GM19240 (cell line): Measurements from ENCODE around the gene ZNF646.
"Not testable (repeated sequence)": the region's sequence is repeated elsewhere in the genome, so short reads cannot be mapped to it uniquely, and the experiment has no call there.

Experiments
- DNase-seq: peaks from one replicate; pipeline ENCODE4 v3.0.0; 2011; ENCODE audit warnings: low spot score; ENCODE audit not compliant: insufficient read length

ZNF646 gene

DNA sequence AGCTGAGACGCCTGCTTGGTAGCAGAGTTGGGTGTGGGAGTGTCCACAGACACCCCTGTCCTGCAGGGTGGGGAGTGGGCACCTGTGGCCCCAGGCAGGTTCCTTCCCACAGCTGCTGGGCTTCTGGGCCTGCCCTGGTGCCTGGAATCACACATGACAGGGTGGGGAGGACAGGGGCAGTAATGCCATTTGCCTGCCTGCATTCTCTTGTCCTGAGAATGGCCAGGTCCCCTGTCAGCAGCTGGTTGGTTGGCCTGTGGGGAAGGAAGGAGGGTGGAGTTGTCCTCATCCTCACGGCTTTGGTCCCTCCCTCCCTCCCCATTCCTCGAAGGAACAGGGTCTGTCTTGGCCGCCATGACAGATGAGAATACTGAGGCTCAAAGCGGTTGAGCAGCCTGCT, 9.3 kb downstream of the ZNF646 start:
- no peak for DNase-seq

DNA sequence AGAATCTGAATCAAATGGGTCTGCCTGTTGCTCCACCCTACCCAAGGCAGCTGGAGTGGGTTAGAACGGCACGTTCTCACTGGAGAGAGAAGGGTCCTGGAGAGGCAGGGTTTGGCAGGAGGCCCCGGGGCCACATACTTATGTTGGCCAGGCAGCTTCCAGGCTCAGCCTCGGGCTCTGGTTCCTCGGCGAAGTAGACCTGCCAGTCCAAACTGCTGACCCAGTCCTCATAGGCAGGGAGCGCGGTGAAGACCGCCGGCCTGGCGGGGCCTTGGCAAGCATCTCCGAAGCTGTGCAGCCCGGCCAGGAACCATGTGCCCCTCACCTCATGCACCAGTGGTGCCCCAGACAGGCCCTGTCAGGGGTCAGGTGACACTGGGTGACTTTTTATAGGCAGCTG, 9.8 kb downstream of the ZNF646 start:
- DNase-seq, result no peak

DNA sequence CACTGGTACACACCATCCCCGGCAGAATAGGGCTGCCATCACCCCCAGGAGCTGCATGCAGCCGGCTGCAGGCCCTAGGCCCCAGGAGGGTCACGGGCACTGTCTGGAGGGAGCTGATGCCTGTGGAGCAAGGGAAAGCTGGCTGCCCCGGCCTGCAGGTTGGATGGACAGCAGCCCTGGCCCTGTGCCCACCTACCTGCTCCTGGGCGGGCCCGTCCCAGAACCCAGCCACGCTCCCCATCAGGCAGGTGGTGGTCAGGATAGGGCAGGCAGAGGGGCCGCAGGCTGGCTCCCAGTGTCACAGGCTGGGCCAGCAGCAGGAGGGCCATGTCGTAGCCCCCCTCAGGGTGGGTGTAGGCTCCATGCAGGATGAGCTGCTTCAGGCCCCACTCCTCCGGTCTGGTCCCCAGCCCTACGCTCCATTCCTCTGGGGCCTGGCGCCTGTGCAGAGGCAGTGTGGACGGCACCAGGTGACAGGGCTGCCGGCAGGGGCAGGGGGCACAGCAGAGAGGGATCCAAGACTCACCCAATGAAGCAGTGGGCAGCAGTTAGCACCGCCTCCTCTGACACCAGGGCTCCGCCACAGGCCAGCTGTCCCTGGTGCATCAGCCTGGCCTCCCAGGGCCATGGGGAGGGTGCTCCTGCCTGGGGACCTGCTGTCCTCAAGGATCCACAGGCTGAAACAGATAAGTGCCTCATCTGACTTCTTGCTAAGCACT, 10.5 kb downstream of the ZNF646 start:
- no peak for DNase-seq

GRCh38 chr16:31085411-31085810, 11.2 kb downstream of the ZNF646 start:
- no peak for DNase-seq

- DNase-seq, result no peak
Observed at GRCh38 chr16:31085873-31086628, 11.8 kb downstream of the ZNF646 start.

DNA sequence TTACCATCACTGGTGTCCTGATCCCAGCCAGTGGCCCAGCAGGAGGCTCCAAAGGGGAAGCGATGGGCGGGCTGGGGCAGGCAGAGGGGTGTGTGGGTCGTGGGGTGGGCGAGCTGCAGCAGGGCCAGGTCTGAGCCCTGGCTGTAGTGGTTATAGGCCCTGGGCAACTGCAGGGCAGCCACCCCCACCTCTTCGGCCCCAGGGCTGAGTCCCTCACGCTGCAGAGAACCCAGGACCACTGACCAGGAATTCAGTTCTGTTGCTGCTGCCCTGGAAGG, 12.3 kb downstream of the ZNF646 start:
- no peak for DNase-seq

- DNase-seq, result no peak
Observed at GRCh38 chr16:31087481-31087880, 13.3 kb downstream of the ZNF646 start.

DNA sequence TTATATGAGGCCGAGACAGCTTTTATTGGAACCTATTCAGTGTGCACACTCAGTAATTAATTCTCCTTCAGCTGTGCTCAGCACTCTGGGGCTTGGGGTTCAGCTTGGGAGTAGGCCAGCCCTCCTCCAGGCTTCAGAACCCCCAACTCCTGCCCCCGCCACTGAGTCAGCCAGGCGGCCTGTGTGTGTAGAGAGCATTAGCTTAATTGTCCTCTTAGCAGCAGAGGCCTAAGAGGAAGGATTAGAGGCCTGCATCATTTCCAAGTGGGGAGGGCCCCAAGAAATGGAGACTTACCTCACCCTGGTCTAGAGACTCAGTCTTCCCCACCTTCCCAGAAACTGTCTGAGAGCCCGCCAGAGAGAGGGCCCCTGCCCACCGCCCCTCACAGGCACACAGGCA, 13.7 kb downstream of the ZNF646 start:
- no peak for DNase-seq

- DNase-seq, result no peak
Observed at GRCh38 chr16:31088459-31089183, 14.4 kb downstream of the ZNF646 start, which contains the start of gene PRSS53. Gene PRSS53 (minus strand): TSS chr16:31088943. CDS start chr16:31088809, 134 bp downstream.

- DNase-seq, result no peak
Observed at GRCh38 chr16:31089199-31089598, 15.0 kb downstream of the ZNF646 start.

DNA sequence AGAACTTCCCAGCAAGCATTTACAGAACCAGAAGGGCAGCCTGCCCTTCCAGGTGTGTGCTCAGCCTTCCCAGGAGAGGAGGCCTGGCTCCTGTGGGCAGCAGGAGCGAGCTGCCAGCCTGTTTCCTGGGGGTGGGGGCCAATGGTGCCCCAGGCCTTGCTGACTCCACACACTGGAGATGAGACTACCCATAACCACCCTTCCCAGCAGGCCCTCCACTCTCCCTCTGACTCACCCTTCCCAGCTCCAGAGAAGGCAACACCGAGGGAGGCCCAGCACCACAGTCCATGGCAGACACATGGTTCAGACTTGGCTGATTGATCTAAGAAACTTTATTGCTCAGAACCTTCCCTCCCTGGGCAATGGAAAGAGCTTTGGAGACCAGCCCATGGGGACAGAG, 16.3 kb downstream of the ZNF646 start:
- DNase-seq, result no peak

DNA sequence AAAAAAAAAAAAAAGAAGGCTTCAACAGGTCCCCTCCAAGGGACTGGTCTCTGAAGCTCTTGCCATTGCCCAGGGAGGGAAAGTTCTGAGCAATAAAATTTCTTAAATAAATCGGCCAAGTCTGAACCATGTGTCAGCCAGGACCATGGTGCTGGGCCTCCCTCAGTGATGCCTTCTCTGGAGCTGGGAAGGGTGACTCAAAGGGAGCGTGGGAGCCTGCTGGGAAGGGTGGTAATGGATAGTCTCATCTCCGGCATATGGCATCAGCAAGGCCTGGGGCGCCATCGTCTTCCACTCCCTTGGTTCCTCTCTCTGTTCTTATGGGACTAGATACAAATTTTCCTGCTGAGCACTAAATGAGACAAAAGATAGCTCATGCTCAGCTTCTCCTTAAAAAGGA, 18.1 kb downstream of the ZNF646 start:
- DNase-seq, result no peak

DNA sequence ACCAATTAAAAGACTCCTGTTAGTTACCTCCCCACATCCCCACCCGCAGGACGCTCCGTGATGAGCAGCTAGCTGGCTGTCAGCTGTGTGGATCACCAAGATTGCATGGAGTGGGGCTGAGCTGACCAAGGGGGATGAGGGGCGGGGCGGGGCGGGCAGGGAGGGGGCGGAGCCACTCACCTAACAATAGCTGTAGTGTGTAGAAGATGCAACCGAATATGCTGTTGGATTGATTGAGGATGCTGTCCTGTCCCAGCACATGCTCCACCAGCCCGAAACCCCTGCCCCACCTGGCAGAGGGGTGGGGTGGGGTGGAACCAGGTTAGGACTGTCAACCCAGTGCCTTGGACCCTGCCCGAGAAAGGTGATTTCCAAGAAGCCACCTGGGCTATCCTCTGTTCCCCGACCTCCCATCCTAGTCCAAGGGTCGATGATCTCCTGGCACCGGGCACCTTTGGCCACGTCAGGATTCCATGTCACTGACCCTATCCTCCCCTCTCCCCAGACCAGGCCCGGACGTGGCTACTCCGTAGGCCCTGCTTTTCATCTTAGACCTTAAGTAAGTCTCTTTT, 19.0 kb downstream of the ZNF646 start:
- no peak for DNase-seq

DNA sequence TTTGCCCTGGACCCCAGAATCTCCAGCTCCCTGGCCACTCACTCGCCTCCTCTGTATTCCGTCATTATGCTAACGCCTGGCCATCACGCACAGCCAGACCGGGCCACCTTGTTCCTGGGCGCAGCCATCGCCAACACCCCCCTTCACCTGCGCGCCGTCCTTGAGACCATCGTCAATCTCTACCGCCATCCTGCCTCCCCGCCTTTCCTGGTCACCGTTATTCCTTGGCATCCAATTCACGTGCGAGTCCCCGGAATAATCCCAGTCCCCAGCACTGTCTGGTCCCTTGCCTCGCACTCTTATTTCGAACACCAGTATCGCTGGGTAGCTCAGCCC, 19.8 kb downstream of the ZNF646 start:
- no peak for DNase-seq

- peak; percentile 88 for DNase-seq
Observed at GRCh38 chr16:31094424-31095120, 20.4 kb downstream of the ZNF646 start, which contains the start of gene VKORC1. Gene VKORC1 (minus strand): TSS chr16:31094797. CDS start chr16:31094729, 68 bp downstream.

GRCh38 chr16:31099860-31100638, 25.8 kb downstream of the ZNF646 start:
- DNase-seq, result no peak

DNA sequence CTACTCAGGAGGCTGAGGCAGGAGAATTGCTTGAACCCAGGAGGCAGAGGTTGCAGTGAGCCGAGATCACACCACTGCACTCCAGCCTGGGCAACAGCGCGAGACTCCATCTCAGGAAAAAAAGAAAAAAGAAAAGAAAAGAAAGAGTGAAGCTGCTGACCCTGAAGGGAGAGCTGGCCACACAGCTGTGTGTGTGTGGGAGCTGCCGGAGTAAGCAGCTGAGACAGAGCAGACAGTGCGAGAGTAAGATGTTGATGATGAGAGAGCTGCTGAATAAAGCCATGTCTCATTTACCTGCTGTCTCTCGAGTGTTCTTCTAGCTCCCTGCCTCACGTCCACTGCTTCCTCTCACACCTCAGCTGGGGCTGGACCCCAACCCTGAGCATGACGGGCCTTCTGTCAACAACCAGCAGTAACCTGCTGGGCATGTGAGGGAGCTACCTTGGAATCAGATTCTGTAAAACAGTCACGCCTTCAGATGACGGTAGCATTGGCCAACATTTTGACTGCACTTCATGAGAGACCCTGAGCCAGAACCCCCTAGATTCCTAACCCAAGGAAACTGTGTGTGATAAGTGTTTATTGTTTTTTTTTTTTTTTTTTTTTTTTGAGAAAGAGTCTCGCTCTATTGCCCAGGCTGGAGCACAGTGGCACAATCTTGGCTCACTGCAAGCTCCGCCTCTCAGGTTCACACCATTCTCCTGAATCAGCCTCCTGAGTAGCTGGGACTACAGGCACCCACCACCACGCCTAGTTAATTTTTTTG, 26.8 kb downstream of the ZNF646 start:
- DNase-seq, result not testable (repeated sequence)

GRCh38 chr16:31105677-31106213, 31.5 kb downstream of the ZNF646 start:
- peak; percentile 78 for DNase-seq
